K562 (cell line): Measurements from ENCODE around the gene GCK. TPM values are rescaled to one million over a fixed set of nuclear protein-coding genes. Genes with fewer than 3 reads are reported as not detected.

Experiments
- ATAC-seq: fragments of 200-7000 bp; cut with Tn5 transposase; 3 replicates; pipeline ENCODE4 v1.9.1; 2020; ENCODE audit warnings: moderate library complexity
- BruUV-seq: library from RNA; stranded (reverse); fragments of 400-500 nt; replicated peaks from 2 replicates; lab custom pipeline; 2021; lab: Mats Ljungman, UMichigan
- CTCF ChIA-PET: fragments of 300-600 bp; formaldehyde crosslinking; extraction: SDS; loops from one replicate; lab custom pipeline; 2021; ENCODE audit warnings: low intra/inter-chr PET ratio; lab: Yijun Ruan, JAX
- POLR2A ChIA-PET: fragments of 300-600, 350-650 bp; sonication (Branson Sonifier 250); formaldehyde crosslinking; extraction: SDS; loops from one replicate; lab custom pipeline; 2021; ENCODE audit warnings: antibody characterized with exemption, inconsistent platforms; lab: Yijun Ruan, JAX
- DNase-seq, 4 experiments: peaks; one replicate each; pipeline versions ENCODE4 v3.0.0 to v3.0.0-alpha.2; 2011 to 2018; ENCODE audit warnings: low spot score in 3 of 4, mixed read lengths in 3 of 4; ENCODE audit errors: extremely low read depth in 1 of 4
- FAIRE-seq: peaks from 2 replicates; lab custom pipeline; 2011; peaks lifted over from hg19 to GRCh38; lab: Jason Lieb, UNC
- H2AFZ ChIP-seq: 2 replicates; pipeline ENCODE4 v1.6.0; 2011; ENCODE audit warnings: low read depth, low read length, control low read depth, inconsistent platforms
- H3K27ac ChIP-seq: fragments of 200-600 bp; 3 replicates; pipeline ENCODE4 v1.8.0; 2011; ENCODE audit warnings: low read depth, mild to moderate bottlenecking, control low read depth, inconsistent platforms, low read length, moderate library complexity, mixed read lengths; ENCODE audit errors: extremely low read depth
- H3K27me3 ChIP-seq, 2 experiments: fragments of 300-600 bp in 1 of 2; 2 replicates in 1 of 2; 3 replicates in 1 of 2; pipeline versions ENCODE4 v1.6.0 to v1.8.0; 2011; ENCODE audit warnings: inconsistent platforms in 2 of 2, low read length in 2 of 2, mild to moderate bottlenecking in 1 of 2, mixed read lengths in 1 of 2, moderate library complexity in 1 of 2; ENCODE audit not compliant: control insufficient read depth in 2 of 2, insufficient read depth in 2 of 2
- H3K36me3 ChIP-seq: fragments of 300-600 bp; 3 replicates; pipeline ENCODE4 v1.8.0; 2011; ENCODE audit warnings: mild to moderate bottlenecking, low read length, inconsistent platforms; ENCODE audit not compliant: control insufficient read depth, insufficient read depth
- H3K4me1 ChIP-seq, 2 experiments: fragments of 200-600 bp in 1 of 2; replicated peaks in 1 of 2; 2 replicates in 1 of 2; 3 replicates in 1 of 2; pipeline versions ENCODE4 v1.5.1 to v1.8.0; 2011; ENCODE audit warnings: inconsistent platforms in 2 of 2, low read length in 2 of 2, mild to moderate bottlenecking in 1 of 2, mixed read lengths in 1 of 2, moderate library complexity in 1 of 2; ENCODE audit not compliant: control insufficient read depth in 2 of 2, insufficient read depth in 2 of 2
- H3K4me2 ChIP-seq: 2 replicates; pipeline ENCODE4 v1.6.1; 2011; ENCODE audit warnings: low read length, control low read depth, inconsistent platforms, mixed read lengths; ENCODE audit not compliant: insufficient read depth
- H3K4me3 ChIP-seq: fragments of 200-600 bp; sonication (generic), shearing (Covaris generic); 2 replicates; pipeline ENCODE4 v1.5.1; 2016; ENCODE audit warnings: control low read depth, inconsistent platforms
- H3K79me2 ChIP-seq: fragments of 200-600 bp; 3 replicates; pipeline ENCODE4 v1.8.0; 2011; ENCODE audit warnings: low read length, inconsistent platforms; ENCODE audit not compliant: control insufficient read depth, insufficient read depth
- H3K9ac ChIP-seq, 2 experiments: 2 replicates each; pipeline versions ENCODE4 v1.6.0 to v1.6.1; 2011; ENCODE audit warnings: low read depth in 2 of 2, low read length in 2 of 2, control low read depth in 1 of 2, inconsistent platforms in 1 of 2, mild to moderate bottlenecking in 1 of 2, mixed read lengths in 1 of 2; ENCODE audit not compliant: insufficient read depth in 1 of 2
- H3K9me1 ChIP-seq: one replicate; pipeline ENCODE4 v1.6.0; 2011; ENCODE audit warnings: inconsistent platforms, mild to moderate bottlenecking, low read length, moderate library complexity; ENCODE audit not compliant: control insufficient read depth, insufficient read depth
- H3K9me3 ChIP-seq: replicated peaks from 2 replicates; pipeline ENCODE4 v1.5.1; 2011; ENCODE audit warnings: low read depth, low read length, inconsistent platforms; ENCODE audit not compliant: control insufficient read depth, insufficient read depth
- H4K20me1 ChIP-seq: replicated peaks from 2 replicates; pipeline ENCODE4 v1.6.1; 2011; ENCODE audit warnings: low read length, inconsistent platforms, mixed read lengths; ENCODE audit not compliant: control insufficient read depth, insufficient read depth
- CTCF ChIP-seq, 3 experiments: IDR thresholded peaks in 2 of 3; conservative IDR thresholded peaks in 1 of 3; 2 replicates each; pipeline ENCODE4 v1.5.1; 2011 to 2012; ENCODE audit warnings: low read length in 3 of 3, mild to moderate bottlenecking in 3 of 3, control low read depth in 2 of 3, improper control_type of control experiment in 1 of 3, inconsistent platforms in 1 of 3, low read depth in 1 of 3, mixed read lengths in 1 of 3, moderate library complexity in 1 of 3; ENCODE audit not compliant: insufficient read depth in 2 of 3
- NFIC ChIP-seq: fragments of 450-650 bp; IDR thresholded peaks from 2 replicates; pipeline ENCODE4 v1.6.1; 2017; ENCODE audit warnings: mild to moderate bottlenecking, inconsistent platforms
- WGBS: fragments of 100-300 bp; shearing (Covaris generic); methylation state at CpG from one replicate; pipeline ENCODE4 v1.1.6; 2016; ENCODE audit warnings: low coverage, mixed read lengths; ENCODE audit not compliant: insufficient coverage; ENCODE audit errors: missing lambda C conversion rate; 5-methylcytosine and 5-hydroxymethylcytosine counted together
- in situ Hi-C: fragments of 300-500 bp; cut with MboI; formaldehyde crosslinking; loops from 4 replicates; pipeline ENCODE4 v1.15.0; 2018; ENCODE audit warnings: inconsistent platforms, mixed read lengths
- intact Hi-C: fragments of 100-400 bp; cut with micrococcal nuclease; formaldehyde crosslinking; loops from 2 replicates; pipeline ENCODE4 v1.14.2; 2022
- polyA plus RNA-seq, 8 experiments: library from polyadenylated mRNA; depleted of rRNA in 4 of 8; stranded (reverse) in 5 of 8; unstranded in 3 of 8; fragments of >200 nt; fragmentation: Nextera tagmentation in 2 of 8; fragmentation: Illumina TruSeq in 1 of 8; extraction: Ambion mirVana in 2 of 8; extraction: Trizol in 1 of 8; gene quantifications; 2 replicates each; pipeline versions ENCODE4 v1.2.1 to v1.2.3, GENCODE V29; 2011 to 2014; ENCODE audit warnings: inconsistent platforms in 1 of 8, missing spikeins in 1 of 8
- total RNA-seq, 7 experiments: library from RNA; depleted of rRNA in 6 of 7; stranded (reverse); fragments of >200 nt in 6 of 7; fragmentation: Illumina TruSeq in 2 of 7; extraction: Trizol in 2 of 7; gene quantifications; 2 replicates each; pipeline versions ENCODE4 v1.2.1 to v1.2.3, GENCODE V29; 2011 to 2021; ENCODE audit warnings: low replicate concordance in 1 of 7
- TF ChIP-seq, protein P1 (sequence below): fragments of 450-650 bp; IDR thresholded peaks from 2 replicates; pipeline ENCODE4 v1.6.1; 2016

The GCK gene
- total and polyA plus RNA-seq, 9 of the 15 experiments (the other 6 are each of a cell fraction or from before 2014, with no cell fraction given) = 0.11 to 0.55 (median 0.16) TPM; not detected in 3

- ChIA-PET POLR2A (no interaction called here), CTCF (no interaction called here)
- in situ Hi-C loops (no loop called here), intact Hi-C loops (no loop called here)
- no peaks in the 10 kb centered on the region for H3K27me3 ChIP-seq
- TF ChIP-seq CTCF (IDR thresholded peaks at IDR 0.05 in 2 of 3, conservative IDR thresholded peaks at IDR 0.05 in 1 of 3; ENCODE audit: insufficient read depth in 2 of 3, low read depth in 1 of 3, low read length in 3 of 3) (0 out of 6 replicates have a peak, but pooled peaks of 1 of the 3 experiments have one; percentile 3), NFIC (peak; percentile 43)
- TF ChIP-seq, protein P1, sequence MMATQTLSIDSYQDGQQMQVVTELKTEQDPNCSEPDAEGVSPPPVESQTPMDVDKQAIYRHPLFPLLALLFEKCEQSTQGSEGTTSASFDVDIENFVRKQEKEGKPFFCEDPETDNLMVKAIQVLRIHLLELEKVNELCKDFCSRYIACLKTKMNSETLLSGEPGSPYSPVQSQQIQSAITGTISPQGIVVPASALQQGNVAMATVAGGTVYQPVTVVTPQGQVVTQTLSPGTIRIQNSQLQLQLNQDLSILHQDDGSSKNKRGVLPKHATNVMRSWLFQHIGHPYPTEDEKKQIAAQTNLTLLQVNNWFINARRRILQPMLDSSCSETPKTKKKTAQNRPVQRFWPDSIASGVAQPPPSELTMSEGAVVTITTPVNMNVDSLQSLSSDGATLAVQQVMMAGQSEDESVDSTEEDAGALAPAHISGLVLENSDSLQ = no peak
- ATAC-seq (no peak), FAIRE-seq (no peak), DNase-seq (no peak)
- no peak overlapping the region for H3K9ac ChIP-seq
- no TSS peak for BruUV-seq
- H3K36me3 ChIP-seq = no peaks in the 10 kb centered on the region
- 43% methylated on average over 20 of the region's 22 CpGs for WGBS
- H3K9me3 ChIP-seq = no peaks in the 10 kb centered on the region
- no peak overlapping the region for H3K27ac ChIP-seq
- H3K4me1 ChIP-seq = peaks cover under 1 to 49% of the 10 kb centered on the region in 2 experiments; a peak in 3 of 5 replicates
- no peaks in the 10 kb centered on the region for H3K79me2 ChIP-seq
- no peaks in the 10 kb centered on the region for H3K9me1 ChIP-seq
- H2AFZ ChIP-seq = no peak overlapping the region
- H4K20me1 ChIP-seq = no peaks in the 10 kb centered on the region; the same call in 1 of the 2 replicates
- H3K4me3 ChIP-seq = no peak overlapping the region
- H3K4me2 ChIP-seq = no peak overlapping the region
These were observed 36.0 kb downstream of the GCK start for GRCh38 chr7:44152971-44153947.
